ENCODE results near the gene ITGAV.

Gene ITGAV

DNA sequence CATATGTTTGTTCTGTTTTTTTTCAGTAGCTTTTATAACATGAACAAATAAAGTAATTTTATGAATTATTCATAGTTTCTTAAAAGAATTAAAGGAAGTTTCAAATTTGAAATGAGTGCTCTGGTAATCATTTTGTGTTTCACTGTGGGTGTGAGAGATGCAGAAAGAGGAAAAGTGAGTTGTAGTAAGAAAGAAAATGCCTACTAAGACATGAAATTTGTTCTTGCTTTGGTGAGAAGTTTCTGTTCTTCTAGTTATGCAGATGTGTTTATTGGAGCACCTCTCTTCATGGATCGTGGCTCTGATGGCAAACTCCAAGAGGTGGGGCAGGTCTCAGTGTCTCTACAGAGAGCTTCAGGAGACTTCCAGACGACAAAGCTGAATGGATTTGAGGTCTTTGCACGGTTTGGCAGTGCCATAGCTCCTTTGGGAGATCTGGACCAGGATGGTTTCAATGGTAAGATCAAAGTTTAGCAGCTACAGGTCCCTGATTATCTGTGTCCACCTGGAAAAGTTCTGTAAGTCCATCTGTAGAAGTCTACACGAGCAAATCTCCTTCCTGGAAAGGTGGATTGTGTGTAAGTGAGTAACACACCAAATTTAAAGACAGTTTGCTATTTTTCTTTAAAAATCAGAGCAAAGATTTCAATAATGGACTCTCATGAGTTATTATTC is 51.4 kb downstream of the ITGAV start:
- no peaks in the 10 kb centered on the region for H3K9me3 ChIP-seq (ENCODE audit: control insufficient read depth, insufficient read depth, low read length)
- H3K4me1 ChIP-seq (ENCODE audit: insufficient read depth, low read length), result peaks cover 6% of the 10 kb centered on the region; the same call in 1 of the 2 replicates
- no peak overlapping the region for H3K9ac ChIP-seq (ENCODE audit: low read depth, low read length)
- H3K36me3 ChIP-seq (ENCODE audit: insufficient read depth, low read length), result no peaks in the 10 kb centered on the region; the same call in 1 of the 2 replicates

DNA sequence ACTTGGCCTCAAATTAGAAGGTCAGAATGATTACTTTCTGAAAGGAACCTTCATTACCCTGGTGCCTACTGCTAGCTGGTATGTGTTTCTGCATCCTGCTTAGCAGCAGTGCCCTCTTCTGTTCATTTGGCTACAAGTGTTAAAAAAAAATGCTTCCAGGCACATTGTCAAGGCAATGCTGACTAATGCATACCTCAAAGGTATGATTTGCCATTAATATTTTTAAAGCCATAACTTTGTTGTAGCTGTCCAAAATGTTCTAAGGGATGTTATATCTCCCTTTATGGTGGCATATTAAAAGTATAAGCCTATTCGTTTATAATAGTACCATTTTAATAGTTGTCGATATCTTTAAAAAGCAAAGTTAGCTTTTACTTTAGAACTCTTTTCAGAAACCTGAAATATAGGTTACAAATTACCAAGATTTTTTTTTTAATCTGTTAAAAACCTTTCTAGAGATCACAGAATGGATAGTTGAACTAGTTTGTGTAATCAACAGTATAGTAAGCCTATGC is 52.0 kb downstream of the ITGAV start:
- no peaks in the 10 kb centered on the region for H3K9me3 ChIP-seq (ENCODE audit: control insufficient read depth, insufficient read depth, low read length)
- H3K4me1 ChIP-seq (ENCODE audit: insufficient read depth, low read length), result peaks cover 6% of the 10 kb centered on the region; the same call in 1 of the 2 replicates
- H3K9ac ChIP-seq (ENCODE audit: low read depth, low read length), result no peak overlapping the region
- H3K36me3 ChIP-seq (ENCODE audit: insufficient read depth, low read length), result no peaks in the 10 kb centered on the region; the same call in 1 of the 2 replicates

DNA sequence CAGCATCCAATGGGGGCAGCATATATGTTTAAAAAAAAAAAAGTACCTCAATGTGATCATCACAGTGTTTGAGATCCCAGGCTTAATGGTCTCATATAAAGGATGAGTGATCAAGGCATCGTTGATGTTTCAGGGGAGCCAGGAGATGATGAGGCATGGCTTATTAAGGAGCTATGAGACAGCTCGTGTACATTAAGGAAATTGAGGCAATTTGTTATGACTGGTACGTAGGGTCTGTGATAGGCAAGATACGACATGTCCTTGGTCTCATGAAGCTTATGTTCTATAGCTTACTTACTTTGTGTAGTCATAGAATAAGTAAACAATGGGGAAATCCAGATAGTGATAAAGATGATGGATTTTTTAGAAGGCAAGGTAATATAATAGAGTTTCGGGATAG is 54.9 kb downstream of the ITGAV start:
- Histone ChIP-seq H3K36me3 (ENCODE audit: insufficient read depth, low read length) (no peaks in the 10 kb centered on the region; the same call in 1 of the 2 replicates), H3K9ac (ENCODE audit: low read depth, low read length) (no peak overlapping the region)

DNA sequence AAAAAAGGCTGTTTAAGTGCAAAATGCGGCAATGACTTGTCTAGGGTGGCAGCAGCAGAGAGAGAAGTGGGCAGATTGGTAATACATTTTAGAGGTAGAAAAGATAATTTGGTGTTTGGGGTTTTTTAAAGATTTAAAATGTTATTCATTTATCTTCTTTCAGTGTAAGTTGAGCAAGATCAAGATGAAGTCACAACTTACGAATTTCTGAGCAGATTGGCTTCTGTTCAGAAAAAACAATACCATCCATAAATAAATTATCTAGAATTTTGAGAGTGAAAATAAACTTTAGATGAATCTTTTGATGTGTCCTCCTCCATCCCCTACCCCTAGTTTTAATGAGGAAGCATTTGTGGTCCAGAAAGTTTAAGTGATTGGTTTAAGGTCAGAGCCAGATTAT is 56.1 kb downstream of the ITGAV start:
- H3K9ac ChIP-seq (ENCODE audit: low read depth, low read length), result no peak overlapping the region
- H3K36me3 ChIP-seq (ENCODE audit: insufficient read depth, low read length), result no peaks in the 10 kb centered on the region; the same call in 1 of the 2 replicates
- H3K9me3 ChIP-seq (ENCODE audit: control insufficient read depth, insufficient read depth, low read length), result no peaks in the 10 kb centered on the region
- no peaks in the 10 kb centered on the region for H3K4me1 ChIP-seq (ENCODE audit: insufficient read depth, low read length)

More for the DNA sequence above, 54.9 kb downstream of the ITGAV start:
- no peaks in the 10 kb centered on the region for H3K4me1 ChIP-seq (ENCODE audit: insufficient read depth, low read length)
- H3K9me3 ChIP-seq (ENCODE audit: control insufficient read depth, insufficient read depth, low read length), result no peaks in the 10 kb centered on the region

DNA sequence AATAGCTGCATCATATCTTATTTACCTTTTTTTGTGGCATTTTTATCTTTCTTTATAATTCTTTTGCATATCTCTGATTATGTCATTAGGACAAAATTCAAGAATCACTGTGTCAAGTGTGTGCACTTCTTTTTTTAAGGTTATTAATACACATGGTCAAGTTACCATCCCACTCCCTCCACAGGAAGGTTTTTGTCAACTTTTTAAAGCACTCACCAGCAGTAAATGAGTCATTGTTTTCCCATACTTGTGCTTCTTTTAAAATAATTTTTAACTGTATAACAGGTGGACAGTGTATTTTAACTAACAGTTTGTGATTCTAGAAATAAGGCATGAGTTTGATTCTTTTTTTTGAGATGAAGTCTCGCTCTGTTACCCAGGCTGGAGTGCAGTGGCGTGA is 58.3 kb downstream of the ITGAV start:
- H3K36me3 ChIP-seq (ENCODE audit: insufficient read depth, low read length), result no peaks in the 10 kb centered on the region; the same call in 1 of the 2 replicates
- H3K4me1 ChIP-seq (ENCODE audit: insufficient read depth, low read length), result no peaks in the 10 kb centered on the region
- no peaks in the 10 kb centered on the region for H3K9me3 ChIP-seq (ENCODE audit: control insufficient read depth, insufficient read depth, low read length)
- H3K9ac ChIP-seq (ENCODE audit: low read depth, low read length), result no peak overlapping the region

DNA sequence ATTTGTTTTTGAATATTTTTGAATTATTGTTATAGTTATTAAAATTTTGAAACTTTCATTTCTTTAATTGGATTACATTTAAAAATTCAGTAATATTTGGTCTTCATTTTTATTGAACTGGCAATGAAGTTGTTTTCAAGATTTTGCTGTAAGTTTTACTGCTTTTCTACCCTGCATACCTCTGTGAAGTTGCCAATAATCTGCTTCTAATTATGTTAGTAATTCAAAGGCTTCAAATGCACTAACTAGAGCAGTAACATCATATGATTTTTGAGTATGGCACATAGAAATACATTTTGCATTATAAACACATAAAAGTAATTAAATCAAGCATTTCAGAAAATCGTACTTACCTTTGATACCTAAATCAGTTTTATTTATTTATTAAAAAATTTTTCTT is 63.7 kb downstream of the ITGAV start:
- Histone ChIP-seq H3K9me3 (ENCODE audit: control insufficient read depth, insufficient read depth, low read length) (no peaks in the 10 kb centered on the region), H3K36me3 (ENCODE audit: insufficient read depth, low read length) (peaks cover 6% of the 10 kb centered on the region; the same call in 1 of the 2 replicates), H3K9ac (ENCODE audit: low read depth, low read length) (no peak overlapping the region), H3K4me1 (ENCODE audit: insufficient read depth, low read length) (no peaks in the 10 kb centered on the region)

DNA sequence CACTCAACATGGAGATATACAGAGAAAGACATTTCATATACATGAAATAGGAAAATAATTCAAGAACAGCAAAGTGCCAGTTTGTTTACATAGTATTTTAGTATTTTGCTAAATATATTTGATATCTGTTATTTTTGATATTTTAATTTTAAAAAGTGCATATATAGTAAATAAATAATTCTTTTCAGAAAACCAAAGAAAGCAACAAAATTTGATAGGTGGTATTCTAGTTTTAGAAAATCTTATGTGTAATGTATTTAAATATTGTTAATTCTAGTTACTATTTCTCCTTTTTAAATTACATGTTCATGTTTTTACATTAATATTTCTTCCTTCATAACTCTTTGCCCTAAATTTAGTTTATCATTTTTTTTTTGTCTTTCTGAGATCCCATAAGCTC is 69.5 kb downstream of the ITGAV start:
- H3K9ac ChIP-seq (ENCODE audit: low read depth, low read length), result no peak overlapping the region
- no peaks in the 10 kb centered on the region for H3K9me3 ChIP-seq (ENCODE audit: control insufficient read depth, insufficient read depth, low read length)
- peaks cover 6% of the 10 kb centered on the region for H3K36me3 ChIP-seq (ENCODE audit: insufficient read depth, low read length)
- H3K4me1 ChIP-seq (ENCODE audit: insufficient read depth, low read length), result peaks cover 4% of the 10 kb centered on the region; the same call in 1 of the 2 replicates

DNA sequence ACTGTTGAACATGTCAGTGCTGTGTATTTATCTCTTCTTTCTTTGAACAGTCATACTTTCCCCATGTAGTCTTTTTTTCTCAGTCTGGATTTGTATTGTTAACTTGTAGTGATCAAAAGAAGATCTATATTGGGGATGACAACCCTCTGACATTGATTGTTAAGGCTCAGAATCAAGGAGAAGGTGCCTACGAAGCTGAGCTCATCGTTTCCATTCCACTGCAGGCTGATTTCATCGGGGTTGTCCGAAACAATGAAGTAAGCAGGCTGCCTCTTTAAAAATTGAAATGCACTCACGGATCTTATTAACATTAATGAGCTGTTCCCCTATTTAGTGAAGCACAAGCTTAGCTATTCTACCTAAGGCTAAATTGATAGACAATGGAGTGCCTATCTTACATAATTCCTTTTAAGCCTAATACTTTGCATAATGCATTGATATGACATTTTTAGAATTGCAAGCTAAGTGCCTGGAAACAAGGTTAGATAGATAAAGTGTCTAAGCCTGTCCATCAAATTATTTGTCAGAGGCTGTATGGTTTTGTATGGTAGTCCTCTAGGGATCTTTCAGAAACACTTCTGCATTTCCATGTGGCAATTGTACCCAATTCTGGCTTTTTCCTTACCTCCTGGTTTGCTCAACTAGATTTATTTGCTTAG is 74.7 kb downstream of the ITGAV start:
- peaks cover under 1% of the 10 kb centered on the region for H3K36me3 ChIP-seq (ENCODE audit: insufficient read depth, low read length)
- H3K4me1 ChIP-seq (ENCODE audit: insufficient read depth, low read length), result peaks cover 4% of the 10 kb centered on the region; the same call in 1 of the 2 replicates
- no peaks in the 10 kb centered on the region for H3K9me3 ChIP-seq (ENCODE audit: control insufficient read depth, insufficient read depth, low read length)
- no peak overlapping the region for H3K9ac ChIP-seq (ENCODE audit: low read depth, low read length)

DNA sequence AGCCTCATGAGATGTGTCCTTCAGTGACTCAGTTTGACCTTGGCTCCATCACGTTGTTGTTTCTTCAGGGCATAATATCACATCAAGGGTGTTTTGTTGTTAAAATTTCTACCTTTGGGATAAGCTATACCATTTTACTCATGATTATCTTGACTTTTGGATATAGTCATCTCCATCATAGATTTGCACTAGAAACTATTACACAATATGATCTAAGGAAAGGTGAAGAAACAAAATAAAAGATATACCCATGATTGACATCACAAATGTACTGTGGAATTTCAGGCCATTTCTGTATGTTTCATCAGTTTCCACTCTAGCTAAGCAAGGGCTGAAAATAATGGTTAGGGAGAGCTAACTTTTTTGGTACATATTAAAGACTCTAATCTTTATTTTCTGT is 79.3 kb downstream of the ITGAV start:
- H3K9ac ChIP-seq (ENCODE audit: low read depth, low read length), result no peak overlapping the region
- peaks cover 18% of the 10 kb centered on the region for H3K36me3 ChIP-seq (ENCODE audit: insufficient read depth, low read length)
- no peaks in the 10 kb centered on the region for H3K4me1 ChIP-seq (ENCODE audit: insufficient read depth, low read length)
- peaks cover 4% of the 10 kb centered on the region; the same call in 1 of the 2 replicates for H3K9me3 ChIP-seq (ENCODE audit: control insufficient read depth, insufficient read depth, low read length)

DNA sequence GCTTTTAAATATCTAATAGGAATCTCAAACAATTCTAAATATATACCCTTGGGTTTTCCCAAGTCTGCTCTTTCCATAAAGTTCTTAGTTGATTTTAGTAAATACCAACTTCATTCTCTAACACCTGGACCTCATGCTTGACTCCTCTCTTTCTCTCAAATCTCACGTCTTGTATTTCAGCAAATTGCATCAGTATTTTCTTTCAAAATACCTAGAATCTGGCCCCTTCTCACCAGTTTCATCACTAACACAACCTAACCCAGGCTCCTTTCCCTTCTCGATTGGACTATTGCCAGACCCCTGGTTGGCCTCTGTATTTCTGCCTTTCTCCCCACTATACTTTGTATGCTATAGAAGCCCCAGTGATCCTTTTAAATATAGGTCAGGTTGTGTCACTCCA is 81.0 kb downstream of the ITGAV start:
- Histone ChIP-seq H3K9ac (ENCODE audit: low read depth, low read length) (no peak overlapping the region), H3K4me1 (ENCODE audit: insufficient read depth, low read length) (no peaks in the 10 kb centered on the region), H3K36me3 (ENCODE audit: insufficient read depth, low read length) (peaks cover 18% of the 10 kb centered on the region), H3K9me3 (ENCODE audit: control insufficient read depth, insufficient read depth, low read length) (peaks cover 4% of the 10 kb centered on the region; the same call in 1 of the 2 replicates)

DNA sequence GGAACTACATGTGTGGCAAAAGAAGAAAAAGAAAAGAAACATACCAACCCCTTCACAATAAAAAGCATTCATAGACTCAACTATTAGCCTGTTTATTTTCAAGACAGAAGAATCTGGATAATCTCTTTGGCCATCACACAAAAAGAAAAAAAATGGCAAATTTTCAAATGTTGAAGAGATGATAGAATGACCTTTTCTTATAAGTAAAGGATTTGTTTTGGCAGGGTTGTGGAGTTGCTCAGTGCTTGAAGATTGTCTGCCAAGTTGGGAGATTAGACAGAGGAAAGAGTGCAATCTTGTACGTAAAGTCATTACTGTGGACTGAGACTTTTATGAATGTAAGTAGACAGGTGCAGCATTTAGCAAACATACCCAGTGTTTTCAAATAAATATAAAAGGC is 85.5 kb downstream of the ITGAV start:
- Histone ChIP-seq H3K36me3 (ENCODE audit: insufficient read depth, low read length) (peaks cover 9% of the 10 kb centered on the region), H3K9me3 (ENCODE audit: control insufficient read depth, insufficient read depth, low read length) (peaks cover 4% of the 10 kb centered on the region; the same call in 1 of the 2 replicates), H3K9ac (ENCODE audit: low read depth, low read length) (no peak overlapping the region), H3K4me1 (ENCODE audit: insufficient read depth, low read length) (no peaks in the 10 kb centered on the region)

DNA sequence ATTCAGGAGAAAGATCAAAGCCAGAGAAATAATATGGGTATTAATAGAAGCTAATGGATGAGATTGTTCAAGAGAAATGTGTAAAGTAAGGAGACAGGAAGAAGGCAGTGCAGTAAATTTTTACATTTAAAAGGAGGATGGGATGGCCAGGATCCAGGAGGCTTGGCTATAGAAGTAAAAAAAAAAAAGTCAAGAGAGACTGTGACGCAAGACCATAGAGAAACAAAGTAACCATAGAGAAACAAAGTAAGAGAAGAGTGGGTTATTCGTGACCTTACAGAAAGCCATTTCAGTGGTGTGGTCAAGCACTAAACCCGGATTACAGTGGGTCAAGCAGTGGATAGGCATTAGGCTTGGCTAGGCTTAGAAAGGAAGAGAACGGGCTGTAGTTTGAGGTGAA is 93.5 kb downstream of the ITGAV start:
- Histone ChIP-seq H3K9me3 (ENCODE audit: control insufficient read depth, insufficient read depth, low read length) (peaks cover 10% of the 10 kb centered on the region; the same call in 1 of the 2 replicates), H3K4me1 (ENCODE audit: insufficient read depth, low read length) (peaks cover 4% of the 10 kb centered on the region; the same call in 1 of the 2 replicates), H3K9ac (ENCODE audit: low read depth, low read length) (no peak overlapping the region), H3K36me3 (ENCODE audit: insufficient read depth, low read length) (no peaks in the 10 kb centered on the region)

DNA sequence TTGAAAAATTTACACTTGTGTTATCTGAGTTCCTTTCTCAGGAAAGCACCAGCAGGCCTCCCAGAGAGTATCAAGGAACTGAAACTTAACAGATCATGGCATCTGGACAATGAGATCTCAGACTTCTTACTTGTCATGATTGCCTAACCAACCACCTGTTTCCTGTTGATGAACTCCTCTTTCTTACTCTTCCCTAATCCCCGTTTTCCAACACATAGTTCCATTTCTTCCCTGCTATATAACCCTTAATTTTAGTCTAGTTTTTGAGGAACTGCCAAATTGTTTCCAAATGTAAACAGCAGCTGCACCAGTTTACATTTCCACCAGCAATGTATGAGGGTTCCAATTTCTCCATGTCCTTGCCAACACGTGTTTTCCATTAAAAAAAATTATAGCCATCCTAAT is 98.0 kb downstream of the ITGAV start:
- Histone ChIP-seq H3K9ac (ENCODE audit: low read depth, low read length) (no peak overlapping the region), H3K4me1 (ENCODE audit: insufficient read depth, low read length) (peaks cover 4% of the 10 kb centered on the region; the same call in 1 of the 2 replicates), H3K9me3 (ENCODE audit: control insufficient read depth, insufficient read depth, low read length) (peaks cover 10% of the 10 kb centered on the region; the same call in 1 of the 2 replicates), H3K36me3 (ENCODE audit: insufficient read depth, low read length) (no peaks in the 10 kb centered on the region)

DNA sequence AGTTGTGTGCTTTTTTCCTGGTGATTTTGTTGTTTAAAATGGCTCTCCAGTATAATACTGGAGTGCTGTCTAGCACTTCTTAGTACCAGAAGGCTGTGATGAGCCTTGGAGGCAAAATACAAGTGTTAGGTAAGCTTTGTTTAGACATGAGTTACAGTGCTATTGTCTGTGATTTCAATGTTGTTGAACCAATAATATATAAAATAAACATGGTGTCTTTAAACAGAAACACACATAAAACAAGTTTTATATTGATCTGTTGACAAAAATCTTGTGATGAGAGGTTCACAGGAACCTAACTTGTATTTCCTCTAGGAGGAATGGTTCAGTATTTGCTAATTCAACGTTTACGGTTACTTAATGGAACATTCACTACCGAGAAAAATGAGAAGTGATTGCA is 99.0 kb downstream of the ITGAV start:
- no peak overlapping the region for H3K9ac ChIP-seq (ENCODE audit: low read depth, low read length)
- H3K36me3 ChIP-seq (ENCODE audit: insufficient read depth, low read length), result no peaks in the 10 kb centered on the region
- peaks cover 10% of the 10 kb centered on the region; the same call in 1 of the 2 replicates for H3K9me3 ChIP-seq (ENCODE audit: control insufficient read depth, insufficient read depth, low read length)
- H3K4me1 ChIP-seq (ENCODE audit: insufficient read depth, low read length), result no peaks in the 10 kb centered on the region
